ENCODE measurements around the gene DIP2C.
"Not testable (repeated sequence)": the region's sequence is repeated elsewhere in the genome, so short reads cannot be mapped to it uniquely, and the experiment has no call there.

The DIP2C gene

DNA sequence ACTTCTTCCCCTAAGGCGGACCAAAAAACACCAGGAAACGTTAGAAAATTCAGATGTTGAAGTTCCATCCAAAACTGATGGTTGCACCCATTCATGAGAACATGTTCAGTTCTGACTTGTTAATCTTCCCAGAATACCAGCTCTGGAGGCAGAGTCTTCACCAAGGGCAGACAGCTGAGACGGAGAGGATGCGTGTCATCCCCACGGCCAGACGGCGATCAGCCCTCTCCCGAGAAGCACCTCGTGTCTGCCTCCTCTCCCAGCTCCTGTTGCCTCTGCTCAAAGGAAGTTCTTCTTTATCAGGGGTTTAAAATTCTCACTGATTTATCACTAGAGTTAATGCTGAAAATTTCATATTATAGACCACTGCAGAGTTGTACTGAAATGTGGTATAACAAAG lies 284.5 kb downstream of the DIP2C start:
- DNase-seq = no peak

DNA sequence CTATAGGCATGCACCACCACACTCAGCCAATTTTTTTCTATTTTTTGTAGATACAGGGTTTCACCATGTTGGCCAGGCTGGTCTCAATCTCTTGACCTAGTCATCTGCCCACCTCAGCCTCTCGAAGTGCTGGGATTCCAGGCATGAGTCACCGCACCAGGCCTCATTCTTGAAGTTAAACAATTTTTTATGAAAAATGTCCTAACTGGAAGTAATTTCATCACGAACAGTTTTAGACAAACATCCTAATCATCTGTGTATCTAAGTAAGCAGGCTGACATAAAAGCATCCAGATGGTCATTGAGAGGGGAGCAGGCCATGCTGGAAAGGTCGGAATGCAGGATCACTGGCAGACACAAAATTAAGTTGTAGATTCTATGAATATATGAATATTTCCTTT lies 285.1 kb downstream of the DIP2C start:
- no peak for DNase-seq

DNA sequence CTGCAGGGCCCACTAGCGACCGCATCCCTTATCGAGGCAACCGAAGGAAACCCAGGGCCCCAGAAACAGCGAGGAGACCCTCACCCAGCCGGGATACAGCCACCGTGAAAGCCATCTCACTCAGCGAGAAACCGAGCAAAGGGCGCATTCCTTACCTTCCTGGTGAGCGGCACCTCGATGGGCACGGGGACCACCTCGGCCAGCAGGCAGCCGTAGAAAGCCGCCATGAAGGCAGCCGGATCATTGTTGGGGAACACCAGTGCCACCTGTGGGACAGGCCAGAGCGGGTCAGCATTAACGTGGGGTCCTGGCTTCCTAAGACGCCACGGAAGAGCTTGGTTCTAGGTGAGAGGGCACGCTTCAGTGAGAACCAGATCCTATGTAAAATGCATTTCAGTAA lies 290.5 kb downstream of the DIP2C start:
- DNase-seq = no peak

DNA sequence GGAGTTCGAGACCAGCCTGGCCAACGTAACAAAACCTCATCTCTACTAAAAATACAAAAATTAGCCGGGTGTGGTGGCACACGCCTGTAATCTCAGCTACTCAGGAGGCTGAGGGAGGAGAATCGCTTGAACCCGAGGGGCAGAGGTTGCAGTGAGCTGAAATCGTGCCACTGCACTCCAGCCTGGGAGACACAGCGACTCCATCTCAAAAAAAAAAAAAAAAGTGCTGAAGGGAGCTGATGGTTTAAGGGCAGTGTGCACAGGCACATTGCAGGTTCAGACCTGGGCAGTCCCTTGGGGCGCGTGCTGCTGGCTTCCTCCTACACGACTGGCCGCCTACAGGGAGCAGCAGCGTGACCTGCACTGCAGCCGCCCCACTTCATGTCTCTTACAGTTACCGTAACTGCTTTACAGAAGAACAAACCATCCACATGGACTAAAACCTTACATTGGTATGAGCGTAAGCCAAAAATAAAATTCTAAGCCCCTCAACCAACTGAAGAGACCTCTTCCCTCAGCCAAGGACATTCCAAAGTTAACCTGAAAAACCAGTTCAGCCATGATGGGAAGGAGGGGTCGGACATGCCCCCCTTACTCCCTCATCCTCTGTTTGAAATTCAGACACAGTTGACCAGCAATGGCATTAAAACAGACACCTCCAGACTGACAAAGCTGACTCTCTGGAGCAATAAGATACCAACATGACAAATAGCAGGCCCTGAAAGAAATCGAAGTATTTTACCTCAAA lies 292.0 kb downstream of the DIP2C start:
- no peak for DNase-seq

DNA sequence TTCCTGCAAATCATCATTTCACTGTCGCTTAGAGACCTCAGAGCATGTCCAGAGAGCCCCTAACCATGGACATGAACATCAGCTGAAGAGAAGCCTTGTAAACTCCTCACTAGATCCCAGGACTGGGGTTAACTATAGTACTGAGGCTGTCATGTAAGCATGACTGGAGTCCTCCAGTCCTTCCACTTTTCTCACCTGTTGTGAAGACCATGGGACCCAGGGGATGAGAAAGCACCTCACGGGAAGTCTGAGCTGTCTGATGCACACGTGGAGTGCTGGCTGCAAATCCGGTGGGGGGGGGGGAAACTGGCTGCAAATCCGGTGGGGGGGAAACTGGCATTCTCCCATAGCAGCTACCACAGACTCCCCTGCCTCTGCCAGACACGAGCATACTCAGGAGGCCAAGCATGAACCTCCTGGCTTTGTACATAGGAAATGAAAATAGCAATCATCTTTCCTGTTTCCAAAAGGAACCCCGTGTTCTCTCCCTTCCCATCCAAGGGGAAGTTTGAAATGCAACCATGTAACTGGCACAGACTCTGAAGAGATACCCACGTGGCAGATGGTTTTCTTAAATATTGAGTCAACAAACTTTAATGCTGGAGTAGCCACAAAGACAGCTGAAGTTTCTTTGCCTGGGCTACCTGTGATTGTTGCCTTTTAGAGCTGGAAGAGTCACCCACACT lies 292.8 kb downstream of the DIP2C start:
- no peak for DNase-seq

DNA sequence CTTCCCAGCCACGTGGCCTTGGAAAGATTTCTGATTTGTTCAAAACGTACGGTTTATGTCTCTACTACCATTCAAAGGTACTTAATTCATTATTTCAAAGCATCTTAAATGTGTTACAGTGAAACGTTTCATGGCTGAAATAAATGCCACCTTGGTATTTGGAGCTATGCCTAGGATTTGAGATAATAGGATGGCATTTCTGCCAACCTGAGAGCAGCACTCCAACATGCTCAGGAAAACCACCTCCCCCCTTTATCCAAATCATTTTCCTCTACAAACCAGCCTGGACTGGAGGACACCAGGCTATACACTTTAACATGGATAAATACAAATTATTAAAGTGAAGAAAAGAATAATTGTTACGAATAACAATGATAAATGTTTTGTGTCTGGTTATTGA lies 293.4 kb downstream of the DIP2C start:
- DNase-seq = no peak

DNA sequence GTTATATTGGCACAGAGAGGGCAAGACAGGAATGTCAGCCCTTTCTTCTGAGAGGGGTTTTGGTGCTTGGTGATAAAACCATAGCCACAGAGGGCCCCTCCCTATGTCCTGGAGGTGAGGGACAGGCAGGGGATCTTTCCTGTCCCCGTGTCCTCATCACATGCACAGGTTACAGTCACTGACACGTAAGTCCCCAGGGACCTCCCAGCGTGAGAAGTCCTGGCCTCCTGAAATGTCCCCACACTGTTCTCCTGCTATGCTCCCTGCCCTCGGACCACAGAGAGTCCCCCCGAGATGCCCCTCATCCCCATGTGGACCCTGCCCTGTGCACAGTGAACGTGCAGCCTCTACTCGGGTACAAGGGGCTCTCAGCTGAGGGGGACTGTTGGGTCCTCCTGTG lies 293.8 kb downstream of the DIP2C start:
- no peak for DNase-seq

DNA sequence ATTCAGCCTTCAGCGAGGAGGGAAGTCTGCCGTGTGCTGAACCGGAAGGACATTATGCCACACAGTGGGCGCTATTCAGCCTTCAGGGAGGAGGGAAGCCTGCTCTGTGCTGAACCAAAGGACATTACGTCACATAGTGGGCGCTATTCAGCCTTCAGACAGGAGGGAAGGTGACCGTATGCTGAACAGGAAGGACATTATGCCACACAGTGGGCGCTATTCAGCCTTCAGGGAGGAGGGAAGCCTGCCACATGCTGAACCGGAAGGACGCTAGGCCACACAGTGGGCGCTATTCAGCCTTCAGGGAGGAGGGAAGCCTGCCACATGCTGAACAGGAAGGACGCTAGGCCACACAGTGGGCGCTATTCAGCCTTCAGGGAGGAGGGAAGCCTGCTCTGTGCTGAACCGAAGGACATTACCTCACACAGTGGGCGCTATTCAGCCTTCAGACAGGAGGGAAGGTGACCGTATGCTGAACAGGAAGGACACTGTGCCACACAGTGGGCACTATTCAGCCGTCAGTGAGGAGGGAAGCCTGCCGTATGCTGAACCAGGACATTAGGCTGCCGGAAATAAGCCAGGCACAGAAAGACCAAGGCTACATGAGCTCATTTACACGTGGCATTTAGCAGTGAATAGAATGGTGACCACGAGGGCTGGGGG lies 294.9 kb downstream of the DIP2C start:
- DNase-seq = not testable (repeated sequence)

DNA sequence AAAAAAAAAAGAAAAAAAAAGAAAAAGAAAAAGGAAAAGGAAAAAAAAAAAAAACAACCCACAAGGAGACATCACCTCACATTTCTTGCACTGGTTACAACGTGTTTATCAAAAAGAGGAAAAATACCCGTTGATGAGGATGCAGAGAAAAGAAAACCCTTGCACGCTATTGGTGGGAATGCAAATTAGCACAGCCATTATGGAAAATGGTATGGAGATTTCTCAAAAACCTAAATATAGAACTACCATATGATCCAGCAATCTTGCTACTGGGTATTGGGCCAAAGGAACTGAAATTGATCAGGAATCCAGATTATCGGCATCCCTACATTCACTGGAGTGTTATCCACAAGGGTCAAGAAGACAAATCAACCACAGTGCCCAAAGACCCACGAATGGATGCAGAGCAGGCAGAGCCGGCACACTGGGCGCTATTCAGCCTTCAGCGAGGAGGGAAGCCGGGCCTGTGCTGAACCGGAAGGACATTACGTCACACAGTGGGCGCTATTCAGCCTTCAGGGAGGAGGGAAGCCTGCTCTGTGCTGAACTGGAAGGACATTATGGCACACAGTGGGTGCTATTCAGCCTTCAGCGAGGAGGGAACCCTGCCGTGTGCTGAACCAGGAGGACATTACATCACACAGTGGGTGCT lies 295.6 kb downstream of the DIP2C start:
- DNase-seq = no peak

DNA sequence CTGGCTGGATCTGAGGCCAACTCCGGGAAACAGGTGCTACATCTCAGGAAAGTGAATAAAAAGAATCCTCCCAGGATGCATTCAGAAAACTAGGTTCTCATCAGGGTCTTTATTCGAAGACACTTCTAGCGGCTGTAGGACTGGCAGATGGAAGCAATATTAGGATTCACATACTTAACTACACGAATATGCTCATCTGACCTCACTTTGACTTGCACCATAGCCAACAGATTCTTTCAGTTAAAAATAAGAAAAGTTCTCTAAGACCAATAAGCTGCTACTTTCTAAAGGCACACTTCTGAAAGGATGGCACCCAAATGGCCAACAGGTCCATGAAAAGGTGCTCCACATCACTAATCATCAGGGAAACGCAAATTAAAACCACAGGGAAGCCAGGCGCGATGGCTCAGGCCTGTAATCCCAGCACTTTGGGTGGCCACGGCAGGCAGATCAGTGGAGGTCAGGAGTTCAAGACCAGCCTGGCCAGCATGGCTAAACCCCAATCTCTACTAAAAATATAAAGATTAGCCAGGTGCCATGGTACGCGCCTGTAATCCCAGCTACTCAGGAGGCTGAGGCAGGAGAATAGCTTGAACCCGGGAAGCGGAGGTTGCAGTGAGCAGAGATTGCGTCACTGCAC lies 296.2 kb downstream of the DIP2C start:
- no peak for DNase-seq

DNA sequence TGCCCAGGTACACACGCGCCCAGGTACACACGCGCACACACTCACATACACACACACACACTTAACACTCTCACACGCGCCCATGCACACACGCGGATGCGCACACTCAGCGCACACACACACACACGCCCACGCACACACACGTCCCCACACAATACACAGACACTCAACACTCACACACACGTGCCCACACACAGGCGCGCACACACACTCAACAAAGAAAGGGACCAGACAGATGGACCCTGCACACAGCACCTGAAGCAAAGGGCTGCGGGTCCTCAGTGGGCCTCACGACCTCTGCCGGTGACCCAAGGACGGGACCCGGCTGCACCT lies 296.8 kb downstream of the DIP2C start:
- no peak for DNase-seq

DNA sequence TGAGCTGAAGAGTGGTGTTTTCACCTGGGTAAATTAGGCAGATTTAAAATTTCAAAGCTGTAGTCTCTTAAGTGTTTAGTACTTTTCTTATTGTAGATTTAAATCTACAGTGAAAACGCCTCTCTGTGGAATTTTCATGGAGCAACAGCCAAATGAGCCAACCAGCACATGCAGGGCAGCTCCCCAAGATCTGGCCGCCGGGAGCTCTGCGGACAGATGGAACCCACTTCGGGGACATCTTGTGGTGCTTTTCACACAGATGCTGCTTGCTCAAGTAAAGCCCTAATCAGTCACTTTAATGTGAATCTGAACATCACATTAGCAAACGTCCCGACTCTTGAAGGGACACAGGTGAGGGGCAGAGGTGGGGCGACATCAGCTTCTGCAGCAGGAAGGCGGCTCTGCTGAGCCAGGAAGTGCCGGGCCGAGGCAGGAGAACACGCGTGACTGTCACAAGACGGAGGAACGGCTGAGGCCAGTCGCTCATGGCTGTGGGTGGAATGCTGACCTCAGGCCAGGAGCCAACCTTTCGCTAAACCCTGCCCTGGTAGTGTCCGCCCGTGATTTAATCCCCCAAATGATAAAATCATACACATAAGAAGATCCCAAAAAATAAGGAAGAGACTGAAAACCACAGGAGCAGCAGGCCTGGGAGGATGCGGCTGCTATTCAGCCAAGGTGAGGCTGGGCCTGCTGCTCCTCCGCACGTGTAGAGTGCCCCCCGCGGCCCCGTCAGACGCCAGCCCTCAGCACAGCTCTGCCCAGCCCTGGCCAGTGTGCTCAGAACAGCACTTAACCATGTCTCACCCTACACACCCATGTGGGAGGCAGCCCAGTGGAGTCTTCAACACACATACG lies 297.4 kb downstream of the DIP2C start:
- no peak for DNase-seq

DNA sequence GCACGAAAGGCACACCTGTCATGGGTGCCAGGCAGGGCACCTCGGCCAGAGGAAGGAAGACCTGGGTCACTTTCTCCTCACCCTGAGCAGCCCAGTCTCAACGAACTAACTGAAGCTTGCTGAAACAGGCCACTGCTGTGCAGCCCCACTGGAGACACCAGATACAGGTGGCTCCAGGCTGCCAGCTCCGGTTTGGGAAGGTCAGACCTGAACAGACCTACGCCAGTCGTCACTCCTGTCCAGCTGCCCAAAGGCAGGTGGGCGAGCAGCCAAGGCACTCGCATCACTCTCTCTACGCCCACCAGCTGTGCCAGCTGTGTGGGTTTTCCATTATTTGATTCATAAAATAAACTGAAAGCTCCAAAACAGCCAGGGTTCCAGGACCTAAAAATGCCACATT lies 298.2 kb downstream of the DIP2C start:
- no peak for DNase-seq

DNA sequence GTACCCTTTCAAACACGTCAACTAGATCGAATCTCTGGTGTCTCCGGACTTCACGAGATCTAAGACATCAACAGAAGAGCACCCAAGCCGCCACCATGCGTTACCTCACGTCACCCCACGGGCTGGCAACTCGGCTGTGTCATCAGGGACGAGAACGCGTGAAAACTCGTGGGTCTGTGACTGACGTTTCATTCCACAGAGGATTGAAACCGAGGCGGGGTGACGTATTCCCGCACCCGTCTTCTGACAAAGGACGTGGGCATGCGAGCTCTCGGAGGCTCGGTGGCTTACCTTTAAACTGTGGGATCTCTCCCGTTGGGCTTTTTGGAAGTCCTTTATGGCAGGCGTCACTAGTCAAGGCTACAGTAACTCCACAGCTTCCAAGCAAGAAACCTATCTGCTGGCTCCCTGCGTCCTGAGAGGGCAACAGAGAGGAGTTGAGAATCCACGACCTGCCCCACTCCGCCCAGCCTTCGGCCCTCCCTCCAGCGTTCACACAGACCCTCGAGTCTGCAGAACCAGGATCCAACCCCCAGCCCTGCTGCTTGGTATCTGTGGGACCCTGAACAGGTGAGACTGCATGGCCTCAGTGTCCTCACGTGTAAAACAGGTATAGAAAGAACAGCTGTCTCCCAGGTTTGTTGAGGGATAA lies 298.9 kb downstream of the DIP2C start:
- DNase-seq = no peak

DNA sequence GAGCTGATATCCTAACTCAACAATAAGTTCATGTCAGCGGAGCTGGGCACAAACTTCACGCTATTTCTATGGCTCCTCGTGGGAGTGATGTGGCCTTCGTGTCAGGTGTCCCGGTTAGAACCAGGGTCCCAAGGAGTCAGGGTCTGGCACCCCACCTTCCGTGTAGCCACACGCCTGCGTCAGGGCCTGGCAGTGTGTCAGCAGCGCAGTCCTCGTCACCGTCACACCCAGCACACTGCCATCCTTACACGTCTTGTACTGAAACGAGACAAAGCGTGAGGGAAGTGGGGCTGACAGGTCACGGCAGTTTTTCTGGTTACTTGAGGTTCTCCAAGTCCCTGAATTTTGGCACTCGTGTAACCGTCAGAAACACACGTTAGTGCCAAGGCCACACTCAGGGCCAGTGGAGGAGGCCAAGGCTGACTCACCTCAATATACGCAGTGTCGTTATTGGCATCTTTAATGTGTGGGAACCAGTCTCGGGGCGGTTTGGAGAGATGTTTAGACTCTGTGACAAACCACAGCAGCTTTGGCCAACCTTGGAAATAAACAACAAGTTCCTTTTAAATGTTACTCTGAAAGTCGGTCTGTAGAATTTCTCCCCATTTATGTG lies 299.5 kb downstream of the DIP2C start:
- DNase-seq = no peak

DNA sequence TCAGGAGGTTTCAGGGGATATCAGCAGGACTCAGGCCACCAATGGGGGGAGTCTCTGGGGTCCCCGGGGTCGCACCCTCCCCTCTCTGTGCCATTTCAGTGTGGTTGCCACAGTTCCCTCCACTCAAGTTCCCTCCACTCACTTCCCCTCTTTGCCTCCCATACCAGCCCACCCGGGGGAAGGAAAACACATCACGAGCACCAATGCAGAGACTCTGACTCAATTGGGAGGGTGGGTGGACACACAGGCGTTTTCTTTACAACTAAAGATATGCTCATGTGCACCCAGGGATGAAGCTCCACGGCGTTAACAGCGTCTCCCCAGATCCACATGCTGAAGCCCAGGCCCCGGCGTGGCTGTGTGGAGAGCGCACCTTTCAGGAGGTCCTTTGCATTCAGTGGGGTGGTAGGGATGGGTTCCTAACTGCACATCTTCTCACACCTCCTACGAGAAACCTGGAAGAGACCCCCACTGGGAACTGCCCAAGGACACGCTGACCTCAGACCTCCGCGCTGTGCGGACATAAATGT lies 300.1 kb downstream of the DIP2C start:
- no peak for DNase-seq

DNA sequence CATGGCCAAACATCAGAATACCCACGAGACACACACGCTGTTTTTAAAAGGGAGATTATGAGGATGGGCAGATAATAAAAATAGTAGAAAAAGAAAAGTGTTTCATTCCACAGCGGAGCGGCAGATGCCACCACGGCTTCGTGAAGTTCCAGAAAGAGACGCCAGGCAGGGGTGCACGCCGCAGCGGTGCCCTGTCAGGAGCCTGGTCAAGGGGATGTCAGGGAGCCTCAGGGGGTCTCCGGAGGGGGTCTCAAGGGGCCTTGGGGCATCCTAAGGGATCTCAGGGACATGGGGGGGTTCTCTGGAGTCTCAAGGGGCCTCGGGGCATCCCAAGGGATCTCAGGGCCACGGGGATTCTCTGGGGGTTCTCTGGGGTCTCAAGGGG lies 300.8 kb downstream of the DIP2C start:
- no peak for DNase-seq

DNA sequence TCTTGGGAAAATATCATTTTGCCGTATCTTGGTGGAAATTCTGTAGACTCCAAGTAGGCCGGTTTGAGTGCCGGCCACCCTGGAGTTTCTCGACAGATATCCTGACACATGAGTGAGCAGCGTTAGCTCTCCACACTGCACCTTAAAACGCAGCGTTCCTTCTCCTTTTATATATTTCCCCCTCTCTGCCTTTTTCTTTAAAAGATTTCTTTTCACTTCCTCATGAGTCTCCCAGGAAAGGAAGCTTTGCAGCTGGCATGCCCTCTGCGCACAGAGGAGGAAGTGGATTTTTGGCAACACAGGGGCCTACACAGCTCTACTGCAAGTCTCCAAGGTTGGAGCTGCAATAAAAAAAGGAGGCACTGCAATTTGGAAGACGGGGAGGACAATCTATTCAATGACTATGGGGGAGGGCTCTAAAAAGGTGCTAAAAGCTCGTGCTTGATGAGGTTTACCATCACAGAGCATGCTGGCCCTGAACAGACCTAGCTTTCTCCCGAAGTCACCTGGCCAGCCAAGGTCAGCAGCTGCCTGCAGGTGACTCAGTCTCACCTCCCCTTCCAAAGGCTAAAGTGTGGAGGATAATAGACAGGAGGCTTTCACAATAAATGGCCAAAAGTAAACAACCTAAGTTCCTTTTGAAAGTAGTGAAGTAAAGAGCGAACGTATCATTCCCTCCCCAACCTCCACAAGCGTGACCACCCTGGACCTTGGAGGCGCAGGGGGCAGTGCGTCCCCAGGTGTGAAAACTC lies 301.4 kb downstream of the DIP2C start:
- DNase-seq = no peak

DNA sequence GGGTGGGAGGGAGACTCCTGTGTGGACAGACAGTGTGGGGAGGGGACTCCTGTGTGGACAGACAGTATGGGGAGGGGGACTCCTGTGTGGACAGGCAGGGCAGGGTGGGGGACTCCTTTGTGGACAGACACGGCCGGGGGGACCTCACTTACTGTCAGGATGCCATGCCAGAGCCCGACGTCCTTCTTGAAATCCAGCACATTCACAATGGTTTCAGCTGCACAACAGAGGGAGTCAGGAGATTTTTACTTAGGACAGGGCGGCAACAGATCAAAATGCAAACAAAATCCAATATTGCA lies 301.9 kb downstream of the DIP2C start:
- no peak for DNase-seq

DNA sequence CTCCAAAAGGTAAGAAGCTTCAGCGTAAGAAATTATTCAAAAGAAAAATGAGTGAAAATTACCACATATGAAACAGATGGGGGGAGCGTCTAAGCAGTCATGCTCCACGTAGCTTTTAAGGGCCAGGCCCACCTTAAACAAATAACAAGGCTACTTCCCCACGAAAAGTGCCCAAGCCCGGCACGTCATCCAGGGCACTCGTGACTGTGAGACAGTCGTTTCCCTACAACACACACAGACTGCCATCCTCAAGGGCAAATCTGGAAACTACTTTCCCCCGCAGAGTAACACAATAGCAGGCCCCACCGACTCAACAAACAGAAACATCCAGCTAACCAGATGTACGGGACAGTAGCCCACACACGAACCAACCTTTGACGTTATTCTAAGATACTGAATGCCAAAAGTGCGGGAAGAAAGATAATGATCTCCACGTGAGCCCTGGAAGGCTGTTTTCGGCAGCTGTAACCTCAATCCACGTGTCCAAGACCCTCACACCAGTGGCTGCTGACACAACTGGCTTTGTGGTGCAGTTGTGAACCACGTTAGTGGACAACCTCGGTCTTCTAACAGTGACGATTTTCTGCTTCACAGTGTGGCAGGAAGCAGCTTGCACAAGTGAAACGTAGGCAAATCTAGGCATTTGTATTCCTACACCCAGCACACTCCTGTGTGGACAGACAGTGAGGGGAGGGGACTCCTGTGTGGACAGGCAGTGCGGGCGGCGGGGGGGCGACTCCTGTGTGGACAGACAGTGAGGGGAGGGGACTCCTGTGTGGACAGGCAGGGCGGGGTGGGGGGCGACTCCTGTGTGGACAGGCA lies 302.5 kb downstream of the DIP2C start:
- no peak for DNase-seq

All from NCI-H1436 (cell line).